Testis (tissue), 2 donors: ENCODE results near the gene LYPD6.

Experiments
- CTCF ChIP-seq, 3 experiments: fragments of 450-650 bp in 2 of 3; fragments of 200-600 bp in 1 of 3; sonication (generic) in 1 of 3; IDR thresholded peaks; one replicate each; pipeline ENCODE4 v1.5.1; 2016 to 2019; ENCODE audit warnings: antibody characterized with exemption in 3 of 3, mild to moderate bottlenecking in 2 of 3, moderate library complexity in 1 of 3
- POLR2A ChIP-seq: fragments of 450-650 bp; IDR thresholded peaks from one replicate; pipeline ENCODE4 v1.6.1; 2017; ENCODE audit warnings: antibody characterized with exemption, mild to moderate bottlenecking, moderate library complexity

GRCh38 chr2:149290662-149291061 is 39.7 kb upstream of the LYPD6 start:
- TF ChIP-seq POLR2A (no peak), CTCF (IDR thresholded peaks at IDR 0.05) (no peak)
